ENCODE results near the gene NEMP1.

- TF ChIP-seq CTCF (conservative IDR thresholded peaks at IDR 0.05; ENCODE audit: low read depth, low read length) (no peak), EZH2phosphoT487 (IDR thresholded peaks at IDR 0.05; ENCODE audit: borderline replicate concordance, low read length) (no peak)
Measured at GRCh38 chr12:57119294-57120085, 40.9 kb upstream of the NEMP1 start.
